H1 (cell line): Measurements from ENCODE around the gene TRIM38. TPM values are rescaled to one million over a fixed set of nuclear protein-coding genes. Genes with fewer than 3 reads are reported as not detected.

ENCODE experiments used
- GABPA ChIP-seq: IDR thresholded peaks from 2 replicates; pipeline ENCODE4 v1.6.1; 2011; ENCODE audit warnings: mild to moderate bottlenecking, low read length, moderate library complexity, borderline replicate concordance; ENCODE audit not compliant: insufficient read depth
- polyA plus RNA-seq, 7 experiments: library from polyadenylated mRNA; depleted of rRNA in 3 of 7; stranded (reverse) in 5 of 7; unstranded in 2 of 7; fragments of >200 nt in 5 of 7; fragments of 200-250 nt in 2 of 7; gene quantifications; 1 replicate in 5 of 7; 2 replicates in 1 of 7; 4 replicates in 1 of 7; pipeline versions ENCODE4 v1.2.1 to v1.2.3, GENCODE V29; 2011 to 2013; ENCODE audit warnings: missing spikeins in 2 of 7, mixed read lengths in 2 of 7
- total RNA-seq: library from RNA; stranded (reverse); fragmentation: NEBNext Ultra II Directional; extraction: Animal tissue kit (Norgen Biotek cat#: 25700); gene quantifications from 2 replicates; pipeline ENCODE4 v1.2.1, GENCODE V29; 2021

TRIM38 gene
- total and polyA plus RNA-seq, 2 of the 8 experiments (the other 6 are each of a cell fraction or from before 2014, with no cell fraction given): 0.43 to 0.56 TPM

DNA sequence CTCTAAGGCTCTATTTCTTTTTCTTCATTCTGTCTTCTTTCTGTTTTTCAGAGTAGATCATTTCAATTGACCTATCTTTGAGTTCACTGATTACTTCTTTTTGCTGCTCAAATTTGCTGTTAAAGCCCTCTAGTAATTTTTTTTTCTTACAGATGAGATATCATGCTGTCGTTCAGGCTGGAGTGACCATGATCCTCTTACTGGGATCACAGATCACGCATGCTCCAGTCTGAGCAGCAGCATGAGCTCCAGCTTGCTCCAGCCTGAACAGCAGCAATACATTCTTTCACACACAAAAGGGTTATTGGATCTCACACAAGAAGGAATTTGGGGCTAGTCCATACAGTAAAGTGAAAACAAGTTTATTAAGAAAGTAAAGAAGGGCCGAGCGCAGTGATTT lies 12.3 kb upstream of the TRIM38 start (continued):
- no peak for TF ChIP-seq GABPA
